HL-60/S4 treated with retinoic acid at 250 ng/mL for 4 days and 3 days (cell line): ENCODE results near the gene TCEAL1.
"Not testable (repeated sequence)": the region's sequence is repeated elsewhere in the genome, so short reads cannot be mapped to it uniquely, and the experiment has no call there.

Experiments used
- in situ Hi-C: fragments of 300-500 bp; cut with MboI; formaldehyde crosslinking; loops from 2 replicates; pipeline ENCODE4 v1.7.0; 2022; ENCODE audit warnings: low sequenced_read_pairs

Gene TCEAL1

DNA sequence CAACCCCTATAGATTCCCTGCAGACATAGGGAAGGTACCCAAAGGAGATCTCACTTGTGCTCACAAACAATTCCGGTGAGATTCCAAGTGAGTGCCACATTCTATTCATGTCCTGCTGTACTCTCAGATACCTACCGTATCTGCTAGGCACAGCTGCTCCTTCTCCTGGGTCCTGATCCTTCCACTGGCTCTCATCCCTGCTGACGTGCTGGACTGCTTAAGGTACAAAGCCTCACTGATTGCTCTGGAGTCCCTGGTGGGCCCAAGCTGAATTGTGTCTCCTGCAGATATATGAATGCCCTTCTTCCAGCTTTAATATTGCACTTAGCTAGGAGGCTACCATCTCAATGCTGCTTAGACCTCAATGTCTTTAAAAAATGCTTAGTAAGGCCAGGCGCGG is 2.4 kb downstream of the TCEAL1 start:
- in situ Hi-C loops = no loop called here

DNA sequence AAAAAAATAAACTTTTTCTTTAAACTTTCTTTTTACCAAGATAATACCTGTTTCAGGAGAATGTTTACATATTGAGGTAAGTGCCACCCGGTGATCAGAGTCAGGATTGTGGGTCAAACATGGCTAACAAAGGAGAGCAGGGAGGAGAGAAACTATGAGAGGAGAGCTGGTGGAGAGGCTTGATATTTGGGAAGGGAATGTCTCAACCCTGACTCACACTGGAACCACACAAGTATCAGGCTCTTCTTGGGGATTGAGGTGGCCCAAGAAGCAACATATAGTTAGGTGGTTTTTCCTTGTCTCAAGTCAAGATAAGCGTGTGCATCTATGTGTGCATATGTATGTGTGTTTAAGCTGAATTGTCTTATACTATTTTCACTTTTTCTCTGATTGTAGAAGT is 6.7 kb downstream of the TCEAL1 start:
- in situ Hi-C loops = no loop called here

GRCh38 chrX:103637604-103638338 is 9.0 kb downstream of the TCEAL1 start:
- in situ Hi-C loops = no loop called here

DNA sequence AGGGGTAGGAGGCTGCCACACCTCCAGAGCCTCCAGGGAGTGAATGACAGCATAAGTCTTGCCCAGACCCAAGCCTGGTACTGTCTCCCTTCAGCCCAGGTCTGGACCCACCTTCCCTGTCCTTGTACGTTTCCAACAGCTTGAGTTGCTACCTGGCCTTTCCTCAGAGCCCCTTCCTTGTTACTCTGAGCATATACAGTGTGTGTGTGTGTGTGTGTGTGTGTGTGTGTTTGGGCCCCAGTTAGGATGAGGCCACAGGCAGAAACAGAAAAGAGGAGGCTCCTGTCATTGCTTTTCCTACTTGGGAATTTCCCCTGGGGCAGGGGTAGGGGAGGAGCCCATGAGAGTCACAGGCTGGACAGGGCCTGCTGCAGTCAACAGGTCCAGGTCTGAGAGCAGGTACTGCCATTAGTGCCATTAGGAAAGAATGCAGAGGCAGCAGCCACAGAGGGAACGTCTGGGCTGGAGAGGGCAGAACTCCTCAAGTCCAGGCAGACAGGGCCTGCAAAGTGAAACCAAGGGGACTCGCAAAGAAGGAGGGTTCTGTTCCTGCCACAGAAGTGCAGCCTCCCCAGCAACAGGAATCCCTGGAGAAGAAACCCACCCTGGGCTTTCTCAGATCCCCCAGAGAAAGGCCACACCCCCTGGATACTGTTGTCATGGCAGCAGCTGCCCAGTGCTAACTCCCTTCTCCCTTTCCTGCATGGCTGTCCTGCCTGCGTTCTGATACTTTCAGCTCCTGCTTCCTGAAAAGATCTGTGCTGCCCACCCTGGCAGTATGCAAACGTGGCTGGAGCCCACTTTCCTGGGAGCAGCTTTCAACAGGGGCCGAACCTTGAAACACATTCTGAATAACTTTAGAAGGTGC is 9.9 kb downstream of the TCEAL1 start:
- in situ Hi-C loops = not testable (repeated sequence)

DNA sequence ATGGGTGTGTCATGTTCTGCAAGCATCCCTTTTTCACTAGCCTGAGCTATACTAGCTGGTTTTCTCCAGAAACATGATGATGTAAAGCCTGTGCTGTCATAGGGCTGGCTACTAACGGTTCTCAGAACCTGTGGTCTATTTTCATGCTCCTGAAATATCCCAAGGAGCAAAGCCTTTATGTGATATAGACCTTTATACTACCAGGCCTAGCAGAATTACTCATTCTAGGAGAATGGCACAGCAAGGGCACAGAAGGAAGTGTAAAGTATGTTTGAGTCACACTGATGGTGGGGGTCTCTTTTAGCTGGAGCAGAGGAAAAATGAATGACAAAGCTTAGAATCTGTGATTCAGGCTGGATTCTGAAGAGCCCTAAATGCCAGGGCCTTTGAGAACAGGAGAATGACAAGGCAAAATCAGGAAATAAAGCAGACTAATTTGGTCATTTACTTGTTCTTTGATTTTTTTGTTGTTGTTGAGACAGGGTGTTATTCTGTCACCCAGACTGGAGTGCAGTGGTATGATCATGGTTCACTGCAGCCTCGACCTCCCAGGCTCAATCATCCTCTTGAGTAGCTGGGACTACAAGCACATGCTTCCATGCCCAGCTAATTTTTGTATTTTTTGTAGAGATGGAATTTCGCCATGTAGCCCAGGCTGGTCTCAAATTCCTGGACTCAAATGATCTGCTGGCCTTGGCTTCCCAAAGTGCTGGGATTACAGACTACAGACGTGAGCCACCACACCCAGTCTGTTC is 11.8 kb downstream of the TCEAL1 start:
- in situ Hi-C loops = no loop called here

DNA sequence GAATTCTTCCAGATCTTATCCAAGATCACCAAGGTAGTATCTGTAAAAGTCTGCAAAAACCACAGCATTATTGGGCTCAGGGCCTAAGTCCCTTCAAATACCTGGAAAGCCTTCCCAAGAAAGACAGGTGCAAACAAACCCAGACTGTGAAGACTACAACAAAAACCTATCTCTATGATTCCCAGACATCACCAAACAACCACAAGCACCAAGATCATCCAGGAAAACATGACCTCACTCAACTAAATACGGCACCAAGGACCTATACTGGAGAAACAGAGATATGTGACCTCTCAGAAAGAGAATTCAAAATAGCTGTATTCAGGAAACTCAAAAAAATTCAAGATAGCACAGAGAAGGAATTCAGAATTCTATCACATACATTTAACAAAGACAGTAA is 15.3 kb downstream of the TCEAL1 start:
- in situ Hi-C loops = no loop called here

DNA sequence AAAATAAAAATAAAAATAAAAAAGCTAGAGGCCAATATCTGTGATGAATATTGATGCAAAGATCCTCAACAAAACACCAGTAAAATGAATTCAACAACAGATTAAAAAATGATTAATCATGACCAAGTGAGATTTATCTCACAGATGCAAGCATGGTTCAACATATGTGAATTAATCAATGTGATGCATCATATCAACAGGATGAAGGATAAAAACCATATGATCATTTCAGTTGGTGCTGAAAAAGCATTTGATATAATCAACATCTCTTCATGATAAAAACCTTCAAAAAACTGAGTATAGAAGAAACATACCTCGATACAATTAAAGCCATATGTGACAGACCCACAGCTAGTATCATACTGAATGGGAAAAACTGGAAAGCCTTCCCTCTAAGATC is 18.9 kb downstream of the TCEAL1 start:
- in situ Hi-C loops = no loop called here

DNA sequence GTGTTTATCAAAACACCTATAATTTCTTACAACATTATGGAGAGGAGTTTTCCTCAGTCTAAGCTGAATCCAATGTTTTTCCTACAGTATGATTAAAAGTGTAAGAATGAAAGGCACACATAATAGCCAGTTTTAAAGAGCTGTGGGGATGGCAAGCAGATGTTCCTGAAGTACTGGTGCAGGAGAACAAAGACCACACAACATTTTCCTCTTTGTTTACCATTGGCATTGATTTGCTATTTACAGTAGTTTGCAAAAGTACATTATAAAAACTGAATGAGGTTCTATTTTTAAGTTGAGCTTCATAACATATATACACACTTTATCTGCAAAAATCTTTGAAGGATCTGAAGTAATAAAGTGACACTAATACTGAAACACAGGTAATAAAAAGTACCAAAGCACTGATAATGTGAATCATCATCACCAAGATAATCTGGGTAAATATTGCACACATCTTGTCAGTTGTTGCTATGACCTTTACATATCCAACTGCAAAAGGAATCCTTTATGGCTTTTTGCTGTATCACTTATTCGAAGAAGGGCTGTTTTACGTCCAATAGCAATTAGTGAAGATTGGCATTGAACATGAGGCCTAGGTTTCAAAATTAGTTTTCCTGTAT is 22.5 kb downstream of the TCEAL1 start:
- in situ Hi-C loops = no loop called here

- in situ Hi-C loops = not testable (repeated sequence)
Measured at GRCh38 chrX:103655230-103656000, 26.6 kb downstream of the TCEAL1 start.

- in situ Hi-C loops = no loop called here
Measured at GRCh38 chrX:103656617-103657016, 27.8 kb downstream of the TCEAL1 start.

DNA sequence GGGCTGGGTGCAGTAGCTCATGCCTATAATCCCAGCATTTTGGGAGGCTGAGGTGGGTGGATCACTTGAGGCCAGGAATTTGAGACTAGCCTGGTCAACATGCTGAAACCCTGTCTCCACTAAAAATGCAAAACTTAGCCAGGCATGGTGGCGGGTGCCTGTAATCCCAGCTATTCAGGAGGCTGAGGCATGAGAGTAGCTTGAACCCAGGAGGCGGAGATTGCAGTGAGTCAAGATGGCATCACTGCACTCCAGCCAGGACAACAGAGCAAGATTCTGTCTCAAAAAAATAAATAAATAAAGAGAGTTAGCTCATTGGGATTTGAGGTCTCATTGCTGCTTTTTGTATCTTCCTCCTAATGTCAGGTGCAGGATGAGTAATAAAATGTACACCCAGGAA is 28.3 kb downstream of the TCEAL1 start:
- in situ Hi-C loops = not testable (repeated sequence)

GRCh38 chrX:103658681-103659433 is 30.1 kb downstream of the TCEAL1 start:
- in situ Hi-C loops = no loop called here

DNA sequence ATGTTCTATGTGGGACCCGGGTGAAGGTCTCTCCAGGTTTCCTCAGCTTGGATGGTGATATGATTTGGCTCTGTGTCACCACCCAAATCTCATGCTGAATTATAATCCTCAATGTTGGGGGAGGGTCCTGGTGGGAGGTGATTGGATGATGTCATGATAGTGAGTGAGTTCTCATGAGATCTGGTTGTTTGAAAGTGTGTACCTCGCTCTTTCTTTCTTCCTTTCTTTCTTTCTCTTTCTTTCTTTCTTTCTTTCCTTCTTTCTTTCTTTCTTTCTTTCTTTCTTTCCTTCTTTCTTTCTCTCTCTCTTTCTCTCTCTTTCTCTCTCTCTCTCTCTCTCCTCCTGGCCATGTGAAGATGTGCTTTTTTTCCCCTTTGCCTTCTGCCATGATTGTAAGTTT is 30.7 kb downstream of the TCEAL1 start:
- in situ Hi-C loops = not testable (repeated sequence)

GRCh38 chrX:103663981-103664762 is 35.4 kb downstream of the TCEAL1 start:
- in situ Hi-C loops = no loop called here

- in situ Hi-C loops = no loop called here
Measured at GRCh38 chrX:103666202-103667107, 37.7 kb downstream of the TCEAL1 start.

GRCh38 chrX:103669745-103670144 is 41.0 kb downstream of the TCEAL1 start:
- in situ Hi-C loops = no loop called here

- in situ Hi-C loops = no loop called here
Measured at GRCh38 chrX:103674531-103675454, 46.0 kb downstream of the TCEAL1 start.
